Smooth muscle cell (in vitro differentiated cells): ENCODE data around the gene NR2C1. TPM values are rescaled to one million over a fixed set of nuclear protein-coding genes. Genes with fewer than 3 reads are reported as not detected.
A peak's percentile ranks its signal among the peaks of the same experiment; 100 is the strongest.

Experiments used
- DNase-seq: peaks from one replicate; lab custom pipeline; 2025; ENCODE audit not compliant: unreplicated experiment; lab: John Stamatoyannopoulos, UW
- H2AFZ ChIP-seq: fragments of 200-600 bp; sonication (generic); 2 replicates; pipeline ENCODE4 v1.6.0; 2016; ENCODE audit warnings: antibody characterized with exemption, low read depth, mild to moderate bottlenecking
- H3F3A ChIP-seq: fragments of 200-600 bp; sonication (generic); 2 replicates; pipeline ENCODE4 v1.6.0; 2017; ENCODE audit warnings: antibody characterized with exemption, low read depth
- H3K27ac ChIP-seq: fragments of 200-600 bp; sonication (generic); 2 replicates; pipeline ENCODE4 v1.5.1; 2016; ENCODE audit warnings: low read depth, mild to moderate bottlenecking
- H3K27me3 ChIP-seq: fragments of 200-600 bp; sonication (generic); 2 replicates; pipeline ENCODE4 v1.6.1; 2016; ENCODE audit warnings: low read depth, mild to moderate bottlenecking
- H3K36me3 ChIP-seq: fragments of 200-600 bp; sonication (generic); 2 replicates; pipeline ENCODE4 v1.5.1; 2016; ENCODE audit warnings: low read depth
- H3K4me1 ChIP-seq: fragments of 200-600 bp; sonication (generic); 2 replicates; pipeline ENCODE4 v1.5.1; 2016; ENCODE audit warnings: low read depth
- H3K4me2 ChIP-seq: fragments of 200-600 bp; sonication (generic); 2 replicates; pipeline ENCODE4 v1.6.0; 2016; ENCODE audit warnings: mild to moderate bottlenecking
- H3K4me3 ChIP-seq: fragments of 200-600 bp; sonication (generic); 2 replicates; pipeline ENCODE4 v1.5.1; 2016; ENCODE audit warnings: mild to moderate bottlenecking
- H3K79me2 ChIP-seq: fragments of 200-600 bp; sonication (generic); 2 replicates; pipeline ENCODE4 v1.6.0; 2016; ENCODE audit warnings: low read depth, mild to moderate bottlenecking
- H3K9ac ChIP-seq: fragments of 200-600 bp; sonication (generic); 2 replicates; pipeline ENCODE4 v1.6.0; 2016; ENCODE audit warnings: low read depth
- H3K9me3 ChIP-seq: fragments of 200-600 bp; sonication (generic); replicated peaks from 2 replicates; pipeline ENCODE4 v1.5.1; 2016; ENCODE audit warnings: low read depth
- H4K20me1 ChIP-seq: fragments of 200-600 bp; sonication (generic); 2 replicates; pipeline ENCODE4 v1.6.0; 2016; ENCODE audit warnings: low read depth
- CTCF ChIP-seq: fragments of 200-600 bp; sonication (generic); IDR thresholded peaks from 2 replicates; pipeline ENCODE4 v1.5.1; 2017; ENCODE audit warnings: borderline replicate concordance, mild to moderate bottlenecking, antibody characterized with exemption; ENCODE audit not compliant: insufficient read depth, poor library complexity, severe bottlenecking
- WGBS: methylation state at CpG from one replicate; pipeline ENCODE4 v1.1.7; 2016; ENCODE audit warnings: low lambda C conversion rate; 5-methylcytosine and 5-hydroxymethylcytosine counted together
- polyA plus RNA-seq: library from polyadenylated mRNA; unstranded; fragments of >200 nt; fragmentation: Nextera tagmentation; extraction: Ambion mirVana; gene quantifications from 2 replicates; pipeline ENCODE4 v1.2.1, GENCODE V29; 2016
- total RNA-seq: library from RNA; depleted of rRNA; stranded (reverse); fragments of >200 nt; gene quantifications from 2 replicates; pipeline ENCODE4 v1.2.3, GENCODE V29; 2014

Gene NR2C1
- total and polyA plus RNA-seq, 2 experiments from 2014 or later, result 23.7 to 48.0 TPM

- H3K9ac ChIP-seq, result peak overlapping the region; percentile 43
- no peaks in the 10 kb centered on the region for H3F3A ChIP-seq
- H3K4me3 ChIP-seq, result no peak overlapping the region
- H3K36me3 ChIP-seq, result no peaks in the 10 kb centered on the region
- peak; percentile 85 for TF ChIP-seq CTCF
- no peak overlapping the region for H2AFZ ChIP-seq
- no peak for DNase-seq
- no peaks in the 10 kb centered on the region for H3K9me3 ChIP-seq
- peak overlapping the region; percentile 41 for H3K4me2 ChIP-seq
- 68% methylated on average over 2 of the region's 2 CpGs for WGBS
- H3K27me3 ChIP-seq, result no peaks in the 10 kb centered on the region
- peak overlapping the region; percentile 59 for H3K27ac ChIP-seq
- no peaks in the 10 kb centered on the region for H3K79me2 ChIP-seq
- H3K4me1 ChIP-seq, result no peaks in the 10 kb centered on the region
- H4K20me1 ChIP-seq, result no peaks in the 10 kb centered on the region
Observed at GRCh38 chr12:95117178-95117599, 43.8 kb upstream of the NR2C1 start.

- no peaks in the 10 kb centered on the region for H4K20me1 ChIP-seq
- H3K4me3 ChIP-seq, result no peak overlapping the region
- H3F3A ChIP-seq, result no peaks in the 10 kb centered on the region
- H3K4me1 ChIP-seq, result no peaks in the 10 kb centered on the region
- H2AFZ ChIP-seq, result no peak overlapping the region
- H3K9me3 ChIP-seq, result no peaks in the 10 kb centered on the region
- H3K36me3 ChIP-seq, result no peaks in the 10 kb centered on the region
- no peaks in the 10 kb centered on the region for H3K27me3 ChIP-seq
- WGBS, result 64% methylated on average over 3 of the region's 3 CpGs
- DNase-seq, result no peak
- TF ChIP-seq CTCF, result no peak
- H3K27ac ChIP-seq, result peak overlapping the region; percentile 59
- H3K79me2 ChIP-seq, result no peaks in the 10 kb centered on the region
- peak overlapping the region; percentile 41 for H3K4me2 ChIP-seq
- H3K9ac ChIP-seq, result peak overlapping the region; percentile 43
Observed at GRCh38 chr12:95116773-95117172, 43.4 kb upstream of the NR2C1 start.

GRCh38 chr12:95116341-95116740 is 42.9 kb upstream of the NR2C1 start:
- no peaks in the 10 kb centered on the region for H4K20me1 ChIP-seq
- H3K27ac ChIP-seq, result peak overlapping the region; percentile 30
- H2AFZ ChIP-seq, result no peak overlapping the region
- 58% methylated on average over 4 of the region's 4 CpGs for WGBS
- no peaks in the 10 kb centered on the region for H3K9me3 ChIP-seq
- TF ChIP-seq CTCF, result no peak
- DNase-seq, result no peak
- no peak overlapping the region for H3K9ac ChIP-seq
- no peaks in the 10 kb centered on the region for H3K79me2 ChIP-seq
- no peak overlapping the region for H3K4me3 ChIP-seq
- H3K36me3 ChIP-seq, result no peaks in the 10 kb centered on the region
- H3K4me2 ChIP-seq, result no peak overlapping the region
- H3K4me1 ChIP-seq, result no peaks in the 10 kb centered on the region
- H3F3A ChIP-seq, result no peaks in the 10 kb centered on the region
- no peaks in the 10 kb centered on the region for H3K27me3 ChIP-seq

GRCh38 chr12:95115641-95116040 is 42.2 kb upstream of the NR2C1 start:
- H3K27ac ChIP-seq, result no peak overlapping the region
- H3K9me3 ChIP-seq, result no peaks in the 10 kb centered on the region
- H3K9ac ChIP-seq, result no peak overlapping the region
- no peak overlapping the region for H3K4me3 ChIP-seq
- no peaks in the 10 kb centered on the region for H4K20me1 ChIP-seq
- TF ChIP-seq CTCF, result no peak
- H3K4me1 ChIP-seq, result no peaks in the 10 kb centered on the region
- WGBS, result 86% methylated on average over 7 of the region's 7 CpGs
- no peak overlapping the region for H3K4me2 ChIP-seq
- no peaks in the 10 kb centered on the region for H3K27me3 ChIP-seq
- no peak for DNase-seq
- H3F3A ChIP-seq, result no peaks in the 10 kb centered on the region
- H3K79me2 ChIP-seq, result no peaks in the 10 kb centered on the region
- H2AFZ ChIP-seq, result no peak overlapping the region
- H3K36me3 ChIP-seq, result no peaks in the 10 kb centered on the region
